UCSD-AML1 (cell line): ENCODE data around the gene ABR.
"Not testable (repeated sequence)": the region's sequence is repeated elsewhere in the genome, so short reads cannot be mapped to it uniquely, and the experiment has no call there.

ENCODE experiments used
- DNase-seq: peaks from one replicate; lab custom pipeline; 2025; ENCODE audit not compliant: unreplicated experiment; lab: John Stamatoyannopoulos, UW

Gene ABR

GRCh38 chr17:1073963-1074625, 105.7 kb downstream of the ABR start:
- not testable (repeated sequence) for DNase-seq

GRCh38 chr17:1073241-1073962, 106.4 kb downstream of the ABR start:
- DNase-seq = no peak

GRCh38 chr17:1072551-1072961, 107.2 kb downstream of the ABR start:
- no peak for DNase-seq

- DNase-seq = no peak
These were observed 108.5 kb downstream of the ABR start for GRCh38 chr17:1071103-1071825.

GRCh38 chr17:1070411-1070810, 109.4 kb downstream of the ABR start:
- DNase-seq = no peak

- no peak for DNase-seq
These were observed 109.9 kb downstream of the ABR start for GRCh38 chr17:1069847-1070246.

- DNase-seq = no peak
These were observed 111.4 kb downstream of the ABR start for GRCh38 chr17:1068356-1068755.

GRCh38 chr17:1067282-1067956, 112.4 kb downstream of the ABR start:
- DNase-seq = no peak

GRCh38 chr17:1065416-1065815, 114.4 kb downstream of the ABR start:
- not testable (repeated sequence) for DNase-seq

GRCh38 chr17:1060991-1061390, 118.8 kb downstream of the ABR start:
- no peak for DNase-seq

- DNase-seq = no peak
These were observed 120.5 kb downstream of the ABR start for GRCh38 chr17:1059131-1059795.

- peak; percentile 53 for DNase-seq
These were observed 121.2 kb downstream of the ABR start for GRCh38 chr17:1058423-1059130.

GRCh38 chr17:1056761-1057160, 123.0 kb downstream of the ABR start:
- DNase-seq = no peak

GRCh38 chr17:1055751-1056645, 123.8 kb downstream of the ABR start:
- peak; percentile 42 for DNase-seq

GRCh38 chr17:1055231-1055630, 124.5 kb downstream of the ABR start:
- no peak for DNase-seq

GRCh38 chr17:1054656-1055055, 125.1 kb downstream of the ABR start:
- DNase-seq = no peak

- no peak for DNase-seq
These were observed 126.0 kb downstream of the ABR start for GRCh38 chr17:1053661-1054360.

- DNase-seq = no peak
These were observed 128.5 kb downstream of the ABR start for GRCh38 chr17:1050996-1051925.
